HEK293 (cell line): ENCODE measurements around the gene FAM174B.

Experiments
- ZNF148 ChIP-seq: fragments of 450-650 bp; formaldehyde crosslinking; IDR thresholded peaks from 2 replicates; pipeline ENCODE4 v1.5.0; 2017; ENCODE audit warnings: missing biosample characterization, missing genetic modification characterization, borderline replicate concordance

FAM174B gene

GRCh38 chr15:92569778-92570177 lies 85.8 kb downstream of the FAM174B start (continued):
- no peak for TF ChIP-seq ZNF148 (tag by site-specific recombination)
